ENCODE results near the gene PPM1H.
"Not testable (repeated sequence)": the region's sequence is repeated elsewhere in the genome, so short reads cannot be mapped to it uniquely, and the experiment has no call there.

The PPM1H gene

DNA sequence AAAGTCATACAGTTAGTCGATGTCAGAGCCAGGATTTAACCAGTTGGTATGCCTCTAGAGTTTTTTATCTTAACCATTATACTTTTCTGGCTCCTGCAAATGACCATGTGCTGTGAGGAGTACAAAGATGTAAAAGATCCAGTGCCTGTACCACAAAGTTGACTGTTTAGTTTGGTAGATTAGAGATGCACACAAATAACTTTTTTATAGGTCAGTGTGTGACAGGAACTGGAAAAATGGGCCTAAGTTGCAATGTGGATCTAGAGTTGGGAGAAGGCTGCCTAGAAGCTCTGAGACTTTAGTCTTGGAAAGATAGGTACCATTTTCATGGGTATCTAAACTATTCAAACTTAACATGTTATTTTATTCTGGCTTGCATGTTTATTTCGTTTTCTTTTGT is 32.8 kb upstream of the PPM1H start:
- H3K4me1 ChIP-seq (ENCODE audit: control insufficient read depth, insufficient read depth, low read depth, low read length): no peaks in the 10 kb centered on the region

DNA sequence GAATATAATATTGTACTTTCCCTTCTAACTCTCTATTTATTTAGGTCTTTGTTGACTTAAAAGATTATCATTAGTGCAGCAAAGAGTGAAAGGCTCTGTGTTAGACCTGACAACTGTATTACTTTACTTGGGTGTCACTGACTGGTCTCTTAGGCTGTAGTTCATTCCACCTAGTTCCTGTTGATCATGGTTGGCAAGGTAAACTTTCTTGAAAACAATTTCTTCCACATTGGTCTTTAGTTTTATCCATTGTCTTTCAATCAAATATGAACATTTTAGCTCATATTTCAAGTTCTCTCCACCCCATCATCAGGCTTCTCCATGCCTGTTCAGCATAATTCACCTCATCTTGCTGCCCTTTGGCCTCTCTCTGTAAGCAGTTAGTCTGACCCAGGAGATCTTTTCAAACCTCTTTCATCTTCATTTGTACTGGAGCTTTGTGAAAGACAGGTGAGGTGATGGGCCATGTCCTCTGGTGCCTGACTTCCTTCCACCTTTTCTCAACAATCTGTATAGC is 32.1 kb upstream of the PPM1H start:
- Histone ChIP-seq H3K9me3 (ENCODE audit: control insufficient read depth, low read length) (no peaks in the 10 kb centered on the region), H3K9ac (ENCODE audit: low read length) (no peak overlapping the region), H2BK15ac (ENCODE audit: low read depth, poor library complexity, severe bottlenecking) (no peak overlapping the region), H2AFZ (ENCODE audit: low read depth, low read length) (no peak overlapping the region), H3K18ac (ENCODE audit: low read depth in 1 of 2, low read length in 2 of 2) (no peak overlapping the region), H3K79me1 (replicated peaks; ENCODE audit: low read length, poor library complexity, severe bottlenecking) (no peaks in the 10 kb centered on the region), H3K4me3 (ENCODE audit: insufficient read depth in 1 of 2, low read depth in 1 of 2, low read length in 2 of 2) (no peak overlapping the region), H3K27me3 (ENCODE audit: control insufficient read depth in 1 of 2, insufficient read depth in 1 of 2, low read length in 2 of 2) (peaks cover 0 to 3% of the 10 kb centered on the region in 2 experiments), H3K4me1 (ENCODE audit: control insufficient read depth, insufficient read depth, low read depth, low read length) (no peaks in the 10 kb centered on the region), H4K8ac (ENCODE audit: low read length) (no peak overlapping the region), H3K27ac (ENCODE audit: low read length, poor library complexity, severe bottlenecking) (no peak overlapping the region), H2BK5ac (ENCODE audit: low read depth, low read length, poor library complexity, severe bottlenecking) (no peak overlapping the region), H2AK5ac (ENCODE audit: low read length, severe bottlenecking) (no peak overlapping the region), H2BK120ac (ENCODE audit: low read depth, low read length) (no peak overlapping the region), H4K91ac (ENCODE audit: low read length) (no peak overlapping the region), H2BK12ac (ENCODE audit: low read length in 2 of 2) (no peak overlapping the region), H3K4me2 (ENCODE audit: low read length, poor library complexity, severe bottlenecking) (no peak overlapping the region), H3K23ac (ENCODE audit: low read length in 2 of 2) (no peak overlapping the region), H3K14ac (ENCODE audit: low read length in 2 of 2) (no peak overlapping the region), H3K4ac (ENCODE audit: low read depth in 1 of 2, low read length in 2 of 2) (no peak overlapping the region), H3K36me3 (ENCODE audit: control insufficient read depth in 1 of 2, insufficient read depth in 2 of 2, low read depth in 1 of 2, low read length in 2 of 2) (no peaks in the 10 kb centered on the region)
- DNase-seq: no peak

More for the DNA sequence above, 32.8 kb upstream of the PPM1H start:
- Histone ChIP-seq H3K36me3 (ENCODE audit: control insufficient read depth in 1 of 2, insufficient read depth in 2 of 2, low read depth in 1 of 2, low read length in 2 of 2) (no peaks in the 10 kb centered on the region), H3K27me3 (ENCODE audit: control insufficient read depth in 1 of 2, insufficient read depth in 1 of 2, low read length in 2 of 2) (no peaks in the 10 kb centered on the region), H3K79me1 (replicated peaks; ENCODE audit: low read length, poor library complexity, severe bottlenecking) (no peaks in the 10 kb centered on the region), H3K27ac (ENCODE audit: low read length, poor library complexity, severe bottlenecking) (no peak overlapping the region), H3K18ac (ENCODE audit: low read depth in 1 of 2, low read length in 2 of 2) (no peak overlapping the region), H2BK5ac (ENCODE audit: low read depth, low read length, poor library complexity, severe bottlenecking) (no peak overlapping the region), H2BK120ac (ENCODE audit: low read depth, low read length) (no peak overlapping the region), H2BK15ac (ENCODE audit: low read depth, poor library complexity, severe bottlenecking) (no peak overlapping the region), H3K14ac (ENCODE audit: low read length in 2 of 2) (no peak overlapping the region), H3K9ac (ENCODE audit: low read length) (no peak overlapping the region), H3K4me3 (ENCODE audit: insufficient read depth in 1 of 2, low read depth in 1 of 2, low read length in 2 of 2) (no peak overlapping the region), H2AK5ac (ENCODE audit: low read length, severe bottlenecking) (no peak overlapping the region), H4K91ac (ENCODE audit: low read length) (no peak overlapping the region), H2AFZ (ENCODE audit: low read depth, low read length) (no peak overlapping the region), H3K4me2 (ENCODE audit: low read length, poor library complexity, severe bottlenecking) (no peak overlapping the region), H3K23ac (ENCODE audit: low read length in 2 of 2) (no peak overlapping the region), H3K4ac (ENCODE audit: low read depth in 1 of 2, low read length in 2 of 2) (no peak overlapping the region), H2BK12ac (ENCODE audit: low read length in 2 of 2) (no peak overlapping the region), H3K9me3 (ENCODE audit: control insufficient read depth, low read length) (no peaks in the 10 kb centered on the region), H4K8ac (ENCODE audit: low read length) (no peak overlapping the region)
- no CpG with 5 or more reads among the region's 2 CpGs for WGBS
- no peak for DNase-seq

DNA sequence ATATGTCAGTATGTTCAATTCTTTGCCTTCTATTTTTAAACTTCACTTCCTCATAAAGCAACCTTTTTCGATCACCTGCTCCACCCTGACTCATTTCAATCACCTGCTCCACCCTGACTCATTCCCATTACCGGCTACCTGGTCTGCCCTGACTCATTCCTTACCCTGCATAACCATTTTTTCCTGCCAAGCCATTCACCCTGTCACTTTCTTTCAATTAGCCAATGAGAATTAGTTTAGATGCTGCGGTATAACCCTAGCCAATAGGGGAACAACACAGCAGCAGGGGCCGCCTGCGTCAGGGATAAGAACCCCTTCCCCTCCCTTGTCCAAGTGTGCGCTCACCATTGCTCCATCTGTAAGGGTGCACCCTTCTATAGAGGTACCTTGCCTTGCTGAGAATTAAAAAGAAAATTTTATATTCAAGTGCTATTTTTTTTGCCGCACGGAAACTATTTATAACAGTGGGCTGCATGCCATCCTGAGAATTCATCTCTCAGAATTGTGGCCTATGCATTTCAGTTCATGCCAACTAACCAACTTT is 31.6 kb upstream of the PPM1H start:
- not testable (repeated sequence) for H3K4me3 ChIP-seq (ENCODE audit: insufficient read depth in 1 of 2, low read depth in 1 of 2, low read length in 2 of 2); H4K91ac ChIP-seq (ENCODE audit: low read length); H3K4me2 ChIP-seq (ENCODE audit: low read length, poor library complexity, severe bottlenecking); H2BK15ac ChIP-seq (ENCODE audit: low read depth, poor library complexity, severe bottlenecking); H2BK12ac ChIP-seq (ENCODE audit: low read length in 2 of 2); H3K36me3 ChIP-seq (ENCODE audit: control insufficient read depth in 1 of 2, insufficient read depth in 2 of 2, low read depth in 1 of 2, low read length in 2 of 2); H3K9me3 ChIP-seq (ENCODE audit: control insufficient read depth, low read length); DNase-seq; H3K9ac ChIP-seq (ENCODE audit: low read length); H3K27ac ChIP-seq (ENCODE audit: low read length, poor library complexity, severe bottlenecking); H4K8ac ChIP-seq (ENCODE audit: low read length); H2BK5ac ChIP-seq (ENCODE audit: low read depth, low read length, poor library complexity, severe bottlenecking); H2AK5ac ChIP-seq (ENCODE audit: low read length, severe bottlenecking); H2AFZ ChIP-seq (ENCODE audit: low read depth, low read length); H3K4ac ChIP-seq (ENCODE audit: low read depth in 1 of 2, low read length in 2 of 2); H3K23ac ChIP-seq (ENCODE audit: low read length in 2 of 2); H2BK120ac ChIP-seq (ENCODE audit: low read depth, low read length); H3K14ac ChIP-seq (ENCODE audit: low read length in 2 of 2); H3K27me3 ChIP-seq (ENCODE audit: control insufficient read depth in 1 of 2, insufficient read depth in 1 of 2, low read length in 2 of 2); H3K79me1 ChIP-seq (replicated peaks; ENCODE audit: low read length, poor library complexity, severe bottlenecking); H3K4me1 ChIP-seq (ENCODE audit: control insufficient read depth, insufficient read depth, low read depth, low read length); H3K18ac ChIP-seq (ENCODE audit: low read depth in 1 of 2, low read length in 2 of 2)
- WGBS: 88% methylated on average over 7 of the region's 8 CpGs

DNA sequence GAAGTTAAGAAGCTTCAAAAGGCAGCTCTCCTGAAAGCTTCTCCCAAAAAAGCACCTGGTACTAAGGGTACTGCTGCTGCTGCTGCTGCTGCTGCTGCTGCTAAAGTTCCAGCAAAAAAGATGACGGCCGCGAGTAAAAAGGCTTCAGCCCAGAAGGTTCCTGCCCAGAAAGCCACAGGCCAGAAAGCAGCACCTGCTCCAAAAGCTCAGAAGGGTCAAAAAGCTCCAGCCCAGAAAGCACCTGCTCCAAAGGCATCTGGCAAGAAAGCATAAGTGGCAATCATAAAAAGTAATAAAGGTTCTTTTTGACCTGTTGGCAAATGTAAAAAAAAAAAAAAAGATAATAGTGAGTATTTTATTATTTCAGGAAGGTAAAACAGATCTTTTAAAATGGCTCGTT is 30.8 kb upstream of the PPM1H start:
- not testable (repeated sequence) for H3K79me1 ChIP-seq (replicated peaks; ENCODE audit: low read length, poor library complexity, severe bottlenecking); H2AFZ ChIP-seq (ENCODE audit: low read depth, low read length); H3K36me3 ChIP-seq (ENCODE audit: control insufficient read depth in 1 of 2, insufficient read depth in 2 of 2, low read depth in 1 of 2, low read length in 2 of 2); H4K91ac ChIP-seq (ENCODE audit: low read length); H2AK5ac ChIP-seq (ENCODE audit: low read length, severe bottlenecking); H4K8ac ChIP-seq (ENCODE audit: low read length); H3K14ac ChIP-seq (ENCODE audit: low read length in 2 of 2); DNase-seq; H2BK12ac ChIP-seq (ENCODE audit: low read length in 2 of 2); H3K9me3 ChIP-seq (ENCODE audit: control insufficient read depth, low read length); H2BK15ac ChIP-seq (ENCODE audit: low read depth, poor library complexity, severe bottlenecking); H3K4me2 ChIP-seq (ENCODE audit: low read length, poor library complexity, severe bottlenecking); H3K4ac ChIP-seq (ENCODE audit: low read depth in 1 of 2, low read length in 2 of 2); H2BK5ac ChIP-seq (ENCODE audit: low read depth, low read length, poor library complexity, severe bottlenecking); H3K23ac ChIP-seq (ENCODE audit: low read length in 2 of 2); H3K4me3 ChIP-seq (ENCODE audit: insufficient read depth in 1 of 2, low read depth in 1 of 2, low read length in 2 of 2); H3K27ac ChIP-seq (ENCODE audit: low read length, poor library complexity, severe bottlenecking); H3K18ac ChIP-seq (ENCODE audit: low read depth in 1 of 2, low read length in 2 of 2); H3K4me1 ChIP-seq (ENCODE audit: control insufficient read depth, insufficient read depth, low read depth, low read length); H3K27me3 ChIP-seq (ENCODE audit: control insufficient read depth in 1 of 2, insufficient read depth in 1 of 2, low read length in 2 of 2); H3K9ac ChIP-seq (ENCODE audit: low read length); H2BK120ac ChIP-seq (ENCODE audit: low read depth, low read length)
- WGBS: 85% methylated on average over 3 of the region's 4 CpGs

Data from mesenchymal stem cell (in vitro differentiated cells and primary cell).